ENCODE data around the gene SPDYE4.
"Not testable (repeated sequence)": the region's sequence is repeated elsewhere in the genome, so short reads cannot be mapped to it uniquely, and the experiment has no call there.

Gene SPDYE4

GRCh38 chr17:8758137-8758596 is at the start of gene SPDYE4:
Gene SPDYE4, minus strand, starts transcription at chr17:8758546. Its CDS starts 164 bp downstream, at chr17:8758382.
- no peak for DNase-seq (ENCODE audit: low read depth in 2 of 2)

GRCh38 chr17:8806926-8807550 is 48.7 kb upstream of the SPDYE4 start:
- no peak for DNase-seq (ENCODE audit: low read depth in 2 of 2)

GRCh38 chr17:8806253-8806925 is 48.0 kb upstream of the SPDYE4 start:
- DNase-seq (ENCODE audit: low read depth in 2 of 2): no peak

- DNase-seq (ENCODE audit: low read depth in 2 of 2): not testable (repeated sequence)
Observed at GRCh38 chr17:8805396-8805795, 47.0 kb upstream of the SPDYE4 start.

- DNase-seq (ENCODE audit: low read depth in 2 of 2): no peak
Observed at GRCh38 chr17:8803531-8804420, 45.4 kb upstream of the SPDYE4 start.

- DNase-seq (ENCODE audit: low read depth in 2 of 2): no peak
Observed at GRCh38 chr17:8801135-8801840, 42.9 kb upstream of the SPDYE4 start.

- no peak for DNase-seq (ENCODE audit: low read depth in 2 of 2)
Observed at GRCh38 chr17:8800656-8801055, 42.3 kb upstream of the SPDYE4 start.

GRCh38 chr17:8799570-8800212 is 41.3 kb upstream of the SPDYE4 start:
- no peak for DNase-seq (ENCODE audit: low read depth in 2 of 2)

GRCh38 chr17:8798846-8799569 is 40.7 kb upstream of the SPDYE4 start, which contains the start of gene MFSD6L:
Gene MFSD6L, minus strand, starts transcription at chr17:8799365. Its CDS starts 245 bp downstream, at chr17:8799120.
- DNase-seq (ENCODE audit: low read depth in 2 of 2): no peak

- no peak for DNase-seq (ENCODE audit: low read depth in 2 of 2)
Observed at GRCh38 chr17:8798176-8798845, 40.0 kb upstream of the SPDYE4 start.

- no peak for DNase-seq (ENCODE audit: low read depth in 2 of 2)
Observed at GRCh38 chr17:8797621-8798175, 39.4 kb upstream of the SPDYE4 start.

GRCh38 chr17:8794636-8795035 is 36.3 kb upstream of the SPDYE4 start:
- DNase-seq (ENCODE audit: low read depth in 2 of 2): no peak

- DNase-seq (ENCODE audit: low read depth in 2 of 2): no peak
Observed at GRCh38 chr17:8793649-8794048, 35.3 kb upstream of the SPDYE4 start.

GRCh38 chr17:8792646-8793045 is 34.3 kb upstream of the SPDYE4 start:
- no peak for DNase-seq (ENCODE audit: low read depth in 2 of 2)

GRCh38 chr17:8791910-8792270 is 33.5 kb upstream of the SPDYE4 start:
- no peak for DNase-seq (ENCODE audit: low read depth in 2 of 2)

GRCh38 chr17:8791248-8791909 is 33.0 kb upstream of the SPDYE4 start:
- no peak for DNase-seq (ENCODE audit: low read depth in 2 of 2)

GRCh38 chr17:8789743-8790142 is 31.4 kb upstream of the SPDYE4 start:
- no peak for DNase-seq (ENCODE audit: low read depth in 2 of 2)

- DNase-seq (ENCODE audit: low read depth in 2 of 2): no peak
Observed at GRCh38 chr17:8788998-8789397, 30.7 kb upstream of the SPDYE4 start.

All from stimulated activated CD4-positive, alpha-beta T cell treated with anti-CD3 and anti-CD28 coated beads, Interleukin-12 subunit alpha, Interleukin-12 subunit beta, amount 100 ng/mL, for 24 hours (primary cell).